SK-N-MC (cell line): ENCODE data around the gene EHBP1.

ENCODE experiments used
- DNase-seq: peaks from one replicate; pipeline ENCODE4 v3.0.0-alpha.2; 2011; ENCODE audit warnings: low read depth, low spot score
- H3K27ac ChIP-seq: fragments of 200-600 bp; sonication (generic); 2 replicates; pipeline ENCODE4 v1.5.1; 2016; ENCODE audit warnings: mixed run types
- H3K36me3 ChIP-seq: fragments of 200-600 bp; sonication (generic); 2 replicates; pipeline ENCODE4 v1.6.1; 2017; ENCODE audit warnings: antibody characterized with exemption, low read length, mixed read lengths; ENCODE audit not compliant: insufficient read depth
- H3K4me3 ChIP-seq: fragments of 200-600 bp; sonication (generic); 2 replicates; pipeline ENCODE4 v1.5.1; 2016
- H3K9ac ChIP-seq: fragments of 200-600 bp; sonication (generic); 2 replicates; pipeline ENCODE4 v1.8.0; 2017; ENCODE audit warnings: mixed run types, mixed read lengths; ENCODE audit not compliant: insufficient read length
- H3K9me3 ChIP-seq: fragments of 200-600 bp; sonication (generic); 2 replicates; pipeline ENCODE4 v1.6.1; 2017; ENCODE audit warnings: low read depth, mild to moderate bottlenecking, antibody characterized with exemption, low read length, moderate library complexity, mixed read lengths
- EZH2 ChIP-seq: fragments of 200-600 bp; sonication (generic); IDR thresholded peaks from one replicate; pipeline ENCODE4 v1.6.1; 2017; ENCODE audit warnings: antibody characterized with exemption
- FOXP2 ChIP-seq: optimal IDR thresholded peaks from 2 replicates; pipeline ENCODE3; 2011; ENCODE audit warnings: mild to moderate bottlenecking, moderate library complexity; ENCODE audit not compliant: insufficient read depth; ENCODE audit errors: extremely low read length, control extremely low read depth
- POLR2AphosphoS5 ChIP-seq: IDR thresholded peaks from 2 replicates; pipeline ENCODE4 v1.6.1; 2012; ENCODE audit warnings: mild to moderate bottlenecking, low read depth, low read length, borderline replicate concordance

The EHBP1 gene

GRCh38 chr2:62723253-62723652 lies 17.7 kb downstream of the EHBP1 start:
- TF ChIP-seq POLR2AphosphoS5 = no peak
- DNase-seq = no peak
- peaks cover 16% of the 10 kb centered on the region for H3K36me3 ChIP-seq
- H3K4me3 ChIP-seq = no peak overlapping the region
- no peaks in the 10 kb centered on the region for H3K9me3 ChIP-seq
- H3K9ac ChIP-seq = no peak overlapping the region
- H3K27ac ChIP-seq = no peak overlapping the region

GRCh38 chr2:62724106-62724505 lies 18.6 kb downstream of the EHBP1 start:
- Histone ChIP-seq H3K9ac (no peak overlapping the region), H3K27ac (no peak overlapping the region), H3K4me3 (no peak overlapping the region), H3K9me3 (no peaks in the 10 kb centered on the region), H3K36me3 (peaks cover 13% of the 10 kb centered on the region)
- no peak for DNase-seq
- no peak for TF ChIP-seq POLR2AphosphoS5
- no peak for TF ChIP-seq FOXP2
- TF ChIP-seq EZH2 = no peak

- H3K36me3 ChIP-seq = peaks cover 9% of the 10 kb centered on the region; the same call in 1 of the 2 replicates
- H3K27ac ChIP-seq = no peak overlapping the region
- no peak overlapping the region for H3K9ac ChIP-seq
- TF ChIP-seq EZH2 (no peak), POLR2AphosphoS5 (no peak), FOXP2 (no peak)
- H3K4me3 ChIP-seq = no peak overlapping the region
- DNase-seq = no peak
- H3K9me3 ChIP-seq = no peaks in the 10 kb centered on the region
These were observed 19.6 kb downstream of the EHBP1 start for GRCh38 chr2:62724886-62725711.

GRCh38 chr2:62725712-62726055 lies 20.2 kb downstream of the EHBP1 start:
- Histone ChIP-seq H3K36me3 (peaks cover 9% of the 10 kb centered on the region; the same call in 1 of the 2 replicates), H3K27ac (no peak overlapping the region), H3K9ac (no peak overlapping the region), H3K4me3 (no peak overlapping the region), H3K9me3 (no peaks in the 10 kb centered on the region)
- no peak for DNase-seq
- no peak for TF ChIP-seq EZH2
- TF ChIP-seq POLR2AphosphoS5 = no peak
- TF ChIP-seq FOXP2 = no peak

- Histone ChIP-seq H3K4me3 (no peak overlapping the region), H3K27ac (no peak overlapping the region), H3K36me3 (peaks cover 10% of the 10 kb centered on the region; the same call in 1 of the 2 replicates), H3K9me3 (no peaks in the 10 kb centered on the region; the same call in 1 of the 2 replicates), H3K9ac (no peak overlapping the region)
- no peak for DNase-seq
- no peak for TF ChIP-seq FOXP2
- TF ChIP-seq POLR2AphosphoS5 = no peak
- no peak for TF ChIP-seq EZH2
These were observed 21.9 kb downstream of the EHBP1 start for GRCh38 chr2:62727259-62727867.

- H3K9ac ChIP-seq = no peak overlapping the region
- no peak overlapping the region for H3K27ac ChIP-seq
- no peak for TF ChIP-seq EZH2
- TF ChIP-seq POLR2AphosphoS5 = no peak
- no peak for TF ChIP-seq FOXP2
- 0 out of 2 replicates have a peak, but pooled peaks cover 4% of the 10 kb centered on the region for H3K36me3 ChIP-seq
- H3K4me3 ChIP-seq = no peak overlapping the region
- DNase-seq = no peak
- H3K9me3 ChIP-seq = no peaks in the 10 kb centered on the region; the same call in 1 of the 2 replicates
These were observed 22.5 kb downstream of the EHBP1 start for GRCh38 chr2:62727876-62728566.

GRCh38 chr2:62731275-62731674 lies 25.8 kb downstream of the EHBP1 start:
- Histone ChIP-seq H3K4me3 (no peak overlapping the region), H3K9ac (no peak overlapping the region), H3K36me3 (0 out of 2 replicates have a peak, but pooled peaks cover 4% of the 10 kb centered on the region), H3K27ac (no peak overlapping the region), H3K9me3 (no peaks in the 10 kb centered on the region; the same call in 1 of the 2 replicates)
- no peak for DNase-seq
- TF ChIP-seq POLR2AphosphoS5 (no peak), EZH2 (no peak), FOXP2 (no peak)

GRCh38 chr2:62732262-62732777 lies 26.8 kb downstream of the EHBP1 start:
- TF ChIP-seq FOXP2 = no peak
- Histone ChIP-seq H3K4me3 (no peak overlapping the region), H3K36me3 (0 out of 2 replicates have a peak, but pooled peaks cover 4% of the 10 kb centered on the region), H3K9me3 (no peaks in the 10 kb centered on the region; the same call in 1 of the 2 replicates), H3K9ac (no peak overlapping the region), H3K27ac (no peak overlapping the region)
- no peak for DNase-seq
